Loucy (cell line): ENCODE results near the gene CDS2.

Experiments used
- CTCF ChIP-seq: fragments of 200-600 bp; sonication (generic); conservative IDR thresholded peaks from 2 replicates; pipeline ENCODE4 v1.5.1; 2014; ENCODE audit warnings: mild to moderate bottlenecking, antibody characterized with exemption, low read length
- EZH2phosphoT487 ChIP-seq: fragments of 200-600 bp; IDR thresholded peaks from 2 replicates; pipeline ENCODE4 v1.6.1; 2018; ENCODE audit warnings: antibody characterized with exemption, mild to moderate bottlenecking, moderate library complexity, borderline replicate concordance

- TF ChIP-seq CTCF (no peak), EZH2phosphoT487 (no peak)
These were observed 69.3 kb downstream of the CDS2 start for GRCh38 chr20:5196149-5196548.
